ENCODE results near the gene CNKSR2. TPM values are rescaled to one million over a fixed set of nuclear protein-coding genes. Genes with fewer than 3 reads are reported as not detected.

The CNKSR2 gene
- total RNA-seq, 6 experiments from 2014 or later: not detected

- H3K27me3 Mint-ChIP-seq (ENCODE audit: insufficient read depth): no peaks in the 10 kb centered on the region; the same call in 1 of the 2 replicates
- no peaks in the 10 kb centered on the region for H3K4me1 Mint-ChIP-seq (ENCODE audit: low read depth)
- no peak for TF ChIP-seq CTCF (IDR thresholded peaks at IDR 0.05)
- H3K27ac Mint-ChIP-seq: no peak overlapping the region
- H3K9me3 Mint-ChIP-seq: no peaks in the 10 kb centered on the region
- no peaks in the 10 kb centered on the region for H3K36me3 Mint-ChIP-seq (ENCODE audit: low read depth)
- DNase-seq: no peak
- no peak overlapping the region for H3K4me3 Mint-ChIP-seq
Observed at GRCh38 chrX:21616386-21616785, 242.2 kb downstream of the CNKSR2 start.

GRCh38 chrX:21620234-21620633 lies 246.0 kb downstream of the CNKSR2 start:
- H3K4me3 Mint-ChIP-seq: no peak overlapping the region
- H3K9me3 Mint-ChIP-seq: no peaks in the 10 kb centered on the region
- TF ChIP-seq CTCF (IDR thresholded peaks at IDR 0.05): no peak
- H3K4me1 Mint-ChIP-seq (ENCODE audit: low read depth): no peaks in the 10 kb centered on the region
- no peak overlapping the region for H3K27ac Mint-ChIP-seq
- H3K36me3 Mint-ChIP-seq (ENCODE audit: low read depth): no peaks in the 10 kb centered on the region
- H3K27me3 Mint-ChIP-seq (ENCODE audit: insufficient read depth): no peaks in the 10 kb centered on the region
- DNase-seq: no peak

GRCh38 chrX:21623778-21624501 lies 249.7 kb downstream of the CNKSR2 start:
- Mint-ChIP-seq H3K36me3 (ENCODE audit: low read depth) (no peaks in the 10 kb centered on the region), H3K27ac (no peak overlapping the region), H3K4me3 (no peak overlapping the region), H3K4me1 (ENCODE audit: low read depth) (no peaks in the 10 kb centered on the region), H3K27me3 (ENCODE audit: insufficient read depth) (no peaks in the 10 kb centered on the region), H3K9me3 (no peaks in the 10 kb centered on the region)
- no peak for TF ChIP-seq CTCF (IDR thresholded peaks at IDR 0.05)
- no peak for DNase-seq

GRCh38 chrX:21632027-21632426 lies 257.8 kb downstream of the CNKSR2 start:
- DNase-seq: no peak
- Mint-ChIP-seq H3K4me3 (no peak overlapping the region), H3K4me1 (ENCODE audit: low read depth) (no peaks in the 10 kb centered on the region), H3K27me3 (ENCODE audit: insufficient read depth) (no peaks in the 10 kb centered on the region), H3K9me3 (no peaks in the 10 kb centered on the region), H3K27ac (no peak overlapping the region), H3K36me3 (ENCODE audit: low read depth) (no peaks in the 10 kb centered on the region)
- TF ChIP-seq CTCF (IDR thresholded peaks at IDR 0.05): no peak

GRCh38 chrX:21638311-21638710 lies 264.1 kb downstream of the CNKSR2 start:
- H3K4me1 Mint-ChIP-seq (ENCODE audit: low read depth): peaks cover 6% of the 10 kb centered on the region
- H3K36me3 Mint-ChIP-seq (ENCODE audit: low read depth): no peaks in the 10 kb centered on the region
- no peaks in the 10 kb centered on the region for H3K27me3 Mint-ChIP-seq (ENCODE audit: insufficient read depth)
- no peak overlapping the region for H3K4me3 Mint-ChIP-seq
- no peak overlapping the region for H3K27ac Mint-ChIP-seq
- DNase-seq: peak; percentile 57
- TF ChIP-seq CTCF (IDR thresholded peaks at IDR 0.05): no peak
- no peaks in the 10 kb centered on the region for H3K9me3 Mint-ChIP-seq
